ENCODE measurements around the gene TNFRSF1A.

- TF ChIP-seq EZH2 (IDR thresholded peaks at IDR 0.05) = no peak
- TF ChIP-seq CTCF (IDR thresholded peaks at IDR 0.05) = no peak
- TF ChIP-seq EZH2phosphoT487 (IDR thresholded peaks at IDR 0.05) = no peak
These were observed 29.1 kb downstream of the TNFRSF1A start for GRCh38 chr12:6312529-6313325.

Measured in neural progenitor cell (in vitro differentiated cells).